OCI-LY3 (cell line): ENCODE data around the gene STK38L.

Experiments
- CTCF ChIP-seq: fragments of 200-600, 300-600 bp; sonication (generic); IDR thresholded peaks from 2 replicates; pipeline ENCODE4 v1.5.1; 2014; ENCODE audit warnings: antibody characterized with exemption, low read length, low read depth
- EZH2phosphoT487 ChIP-seq: fragments of 200-600 bp; shearing (Covaris generic); IDR thresholded peaks from 2 replicates; pipeline ENCODE4 v1.6.1; 2018; ENCODE audit warnings: antibody characterized with exemption, mixed run types, low read depth

GRCh38 chr12:27304856-27305255 is 60.8 kb downstream of the STK38L start:
- TF ChIP-seq CTCF = no peak
- no peak for TF ChIP-seq EZH2phosphoT487
